Ascending aorta (tissue), 2 donors: ENCODE measurements around the gene LAMA2. TPM values are rescaled to one million over a fixed set of nuclear protein-coding genes. Genes with fewer than 3 reads are reported as not detected.

Experiments used
- DNase-seq, 2 donors: peaks; one replicate each; pipeline ENCODE4 v3.0.0-alpha.2; 2019; ENCODE audit warnings: low spot score in 2 of 2
- H3K27ac ChIP-seq, 2 donors: fragments of 200-600 bp; sonication (generic); one replicate each; pipeline ENCODE4 v1.5.1; 2016 to 2017; ENCODE audit warnings: mild to moderate bottlenecking in 1 of 2
- H3K27me3 ChIP-seq: fragments of 200-600 bp; sonication (generic); one replicate; pipeline ENCODE4 v1.5.1; 2017
- H3K36me3 ChIP-seq, 2 donors: fragments of 200-600 bp; sonication (generic); one replicate each; pipeline ENCODE4 v1.5.1; 2016
- H3K4me1 ChIP-seq, 2 donors: fragments of 200-600 bp; sonication (generic); one replicate each; pipeline ENCODE4 v1.5.1; 2016 to 2017; ENCODE audit warnings: mild to moderate bottlenecking in 1 of 2
- H3K4me3 ChIP-seq, 2 donors: fragments of 200-600 bp; sonication (generic); one replicate each; pipeline ENCODE4 v1.5.1; 2016 to 2017; ENCODE audit warnings: mild to moderate bottlenecking in 1 of 2
- H3K9me3 ChIP-seq, 2 donors: fragments of 200-600 bp; sonication (generic); one replicate each; pipeline ENCODE4 v1.5.1; 2016
- intact Hi-C: fragments of 100-400 bp; cut with DNase I; formaldehyde crosslinking; loops from one replicate; pipeline ENCODE4 v1.15.1; 2023
- total RNA-seq: library from RNA; depleted of rRNA; stranded (reverse); fragments of >200 nt; gene quantifications from one replicate; pipeline ENCODE4 v1.1.0, GENCODE V29; 2016
- TF ChIP-seq, protein P1 (sequence below), 3 experiments: fragments of 200-600 bp in 2 of 3; fragments of 450-650 bp in 1 of 3; sonication (generic) in 2 of 3; IDR thresholded peaks; one replicate each; pipeline ENCODE4 v1.5.1; 2016 to 2019; ENCODE audit warnings: antibody characterized with exemption in 3 of 3, mild to moderate bottlenecking in 1 of 3, moderate library complexity in 1 of 3

LAMA2 gene
- total RNA-seq, 1 donor from 2014 or later: 45.2 TPM

DNA sequence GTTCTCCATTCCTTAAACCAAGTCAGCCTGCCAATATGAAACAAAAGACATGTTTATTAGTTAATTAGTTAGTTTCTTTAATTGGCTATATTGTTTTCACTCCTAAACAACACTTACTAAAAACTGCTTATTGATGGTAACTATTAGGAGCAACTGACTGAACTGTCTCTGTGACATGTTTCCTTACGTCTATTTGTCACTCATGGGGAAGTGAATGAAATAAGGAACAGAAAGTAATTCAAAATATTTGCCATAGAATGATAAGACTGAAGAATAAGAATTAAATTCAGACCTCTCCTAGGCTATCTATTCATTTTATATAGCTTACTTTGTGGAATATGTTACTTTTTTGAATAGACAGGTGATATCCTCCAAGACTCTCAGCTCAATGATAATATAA is 217.2 kb downstream of the LAMA2 start:
- H3K9me3 ChIP-seq: no peaks in the 10 kb centered on the region
- H3K27ac ChIP-seq: no peak overlapping the region
- no peak for DNase-seq
- intact Hi-C loops: no loop called here
- H3K4me3 ChIP-seq: no peak overlapping the region
- no peaks in the 10 kb centered on the region for H3K27me3 ChIP-seq
- TF ChIP-seq, protein P1, sequence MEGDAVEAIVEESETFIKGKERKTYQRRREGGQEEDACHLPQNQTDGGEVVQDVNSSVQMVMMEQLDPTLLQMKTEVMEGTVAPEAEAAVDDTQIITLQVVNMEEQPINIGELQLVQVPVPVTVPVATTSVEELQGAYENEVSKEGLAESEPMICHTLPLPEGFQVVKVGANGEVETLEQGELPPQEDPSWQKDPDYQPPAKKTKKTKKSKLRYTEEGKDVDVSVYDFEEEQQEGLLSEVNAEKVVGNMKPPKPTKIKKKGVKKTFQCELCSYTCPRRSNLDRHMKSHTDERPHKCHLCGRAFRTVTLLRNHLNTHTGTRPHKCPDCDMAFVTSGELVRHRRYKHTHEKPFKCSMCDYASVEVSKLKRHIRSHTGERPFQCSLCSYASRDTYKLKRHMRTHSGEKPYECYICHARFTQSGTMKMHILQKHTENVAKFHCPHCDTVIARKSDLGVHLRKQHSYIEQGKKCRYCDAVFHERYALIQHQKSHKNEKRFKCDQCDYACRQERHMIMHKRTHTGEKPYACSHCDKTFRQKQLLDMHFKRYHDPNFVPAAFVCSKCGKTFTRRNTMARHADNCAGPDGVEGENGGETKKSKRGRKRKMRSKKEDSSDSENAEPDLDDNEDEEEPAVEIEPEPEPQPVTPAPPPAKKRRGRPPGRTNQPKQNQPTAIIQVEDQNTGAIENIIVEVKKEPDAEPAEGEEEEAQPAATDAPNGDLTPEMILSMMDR (IDR thresholded peaks at IDR 0.05): no peak
- H3K36me3 ChIP-seq: no peaks in the 10 kb centered on the region
- no peaks in the 10 kb centered on the region for H3K4me1 ChIP-seq

DNA sequence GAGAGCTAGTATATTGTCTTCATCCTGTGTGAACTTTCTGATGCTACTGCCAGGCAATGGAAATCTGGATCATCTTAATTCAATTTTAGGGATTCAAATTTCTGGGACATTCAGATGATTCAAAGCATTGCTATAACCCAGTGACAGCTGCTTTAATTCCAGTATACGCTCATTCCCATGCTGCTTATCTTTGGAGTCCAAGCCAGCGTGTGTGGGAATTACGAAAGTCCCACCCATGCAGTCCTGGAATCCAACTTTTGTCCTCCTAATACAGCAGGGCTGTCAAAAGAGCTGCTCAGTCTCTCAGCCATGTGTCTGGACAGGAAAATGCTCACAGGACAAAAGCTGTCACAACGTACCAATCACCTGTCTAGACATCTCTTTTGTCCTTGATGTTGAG is 219.8 kb downstream of the LAMA2 start:
- intact Hi-C loops: no loop called here
- Histone ChIP-seq H3K27me3 (no peaks in the 10 kb centered on the region), H3K36me3 (no peaks in the 10 kb centered on the region), H3K4me1 (no peaks in the 10 kb centered on the region), H3K9me3 (no peaks in the 10 kb centered on the region), H3K4me3 (no peak overlapping the region), H3K27ac (no peak overlapping the region)
- peak in 1 of 2 donors; percentile 72 for DNase-seq
- TF ChIP-seq, protein P1 (IDR thresholded peaks at IDR 0.05): no peak

DNA sequence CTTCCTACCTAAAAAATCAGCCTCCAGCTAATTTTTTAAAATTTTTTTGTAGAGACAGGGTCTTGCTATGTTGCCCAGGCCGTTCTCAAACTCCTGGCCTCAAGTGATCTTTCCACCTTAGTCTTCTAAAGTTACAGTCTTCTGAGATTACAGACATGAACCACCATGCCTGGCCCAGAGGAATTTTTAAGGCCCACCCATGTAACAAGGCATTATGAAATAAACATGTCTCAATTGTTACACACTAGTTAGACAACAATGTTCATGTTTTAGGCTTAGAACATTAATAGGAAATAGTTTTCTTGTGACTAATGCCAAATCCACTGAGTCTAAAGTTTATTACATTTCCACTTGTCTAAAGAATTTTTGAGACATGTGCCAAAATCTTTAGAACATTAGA is 221.2 kb downstream of the LAMA2 start:
- Histone ChIP-seq H3K27ac (no peak overlapping the region), H3K9me3 (no peaks in the 10 kb centered on the region), H3K36me3 (no peaks in the 10 kb centered on the region), H3K4me3 (no peak overlapping the region), H3K27me3 (no peaks in the 10 kb centered on the region), H3K4me1 (no peaks in the 10 kb centered on the region)
- TF ChIP-seq, protein P1 (IDR thresholded peaks at IDR 0.05): no peak
- intact Hi-C loops: no loop called here
- DNase-seq: no peak

DNA sequence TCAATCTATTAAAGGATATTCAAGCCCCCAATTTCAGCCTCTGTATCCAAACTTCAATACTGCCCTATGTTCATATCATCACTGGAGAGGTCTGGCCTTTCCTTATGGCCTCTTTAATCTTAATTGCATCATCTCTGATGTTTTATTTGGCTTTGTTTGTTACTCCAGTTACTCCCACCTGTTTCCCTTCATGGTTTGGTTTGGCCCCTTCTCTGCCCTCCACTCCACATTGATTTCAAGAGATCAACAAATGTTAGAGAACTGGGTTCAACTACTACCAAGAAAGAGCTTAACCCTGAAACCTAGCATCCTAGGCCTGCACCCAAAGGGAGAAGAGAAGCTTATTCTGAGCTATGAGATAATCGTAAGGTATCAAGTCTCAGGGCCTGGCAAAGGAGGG is 221.6 kb downstream of the LAMA2 start:
- H3K9me3 ChIP-seq: no peaks in the 10 kb centered on the region
- TF ChIP-seq, protein P1 (IDR thresholded peaks at IDR 0.05): no peak
- no peaks in the 10 kb centered on the region for H3K36me3 ChIP-seq
- no peaks in the 10 kb centered on the region for H3K4me1 ChIP-seq
- intact Hi-C loops: no loop called here
- no peak for DNase-seq
- no peak overlapping the region for H3K4me3 ChIP-seq
- no peak overlapping the region for H3K27ac ChIP-seq
- H3K27me3 ChIP-seq: no peaks in the 10 kb centered on the region

DNA sequence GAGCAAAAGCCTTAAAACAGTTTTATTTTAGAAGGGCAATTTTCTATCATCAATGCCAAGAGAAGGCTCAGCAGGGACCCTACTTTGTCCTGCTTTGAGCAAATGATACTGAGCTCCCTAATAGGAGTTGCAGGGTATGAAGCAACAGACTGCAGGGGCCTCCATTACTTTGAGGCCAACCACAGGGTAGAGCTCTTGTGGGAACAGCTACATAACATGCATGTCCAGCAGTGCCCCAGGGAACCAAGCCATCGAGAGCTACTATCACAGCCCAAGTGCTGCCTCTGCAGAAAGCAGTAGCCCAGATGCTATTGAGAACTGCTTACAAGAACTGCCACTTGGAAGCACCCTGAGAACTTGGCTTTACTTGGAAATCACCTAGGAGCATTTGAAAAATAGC is 222.1 kb downstream of the LAMA2 start:
- intact Hi-C loops: no loop called here
- no peaks in the 10 kb centered on the region for H3K9me3 ChIP-seq

More for the DNA sequence above, 222.1 kb downstream of the LAMA2 start:
- Histone ChIP-seq H3K36me3 (no peaks in the 10 kb centered on the region), H3K27ac (no peak overlapping the region), H3K4me3 (no peak overlapping the region), H3K4me1 (no peaks in the 10 kb centered on the region), H3K27me3 (no peaks in the 10 kb centered on the region)
- no peak for DNase-seq
- TF ChIP-seq, protein P1 (IDR thresholded peaks at IDR 0.05): no peak
